Measurements from ENCODE around the gene FRMD3. TPM values are rescaled to one million over a fixed set of nuclear protein-coding genes. Genes with fewer than 3 reads are reported as not detected.

Gene FRMD3
- polyA plus RNA-seq, 1 donor from 2014 or later: 13.0 TPM

DNA sequence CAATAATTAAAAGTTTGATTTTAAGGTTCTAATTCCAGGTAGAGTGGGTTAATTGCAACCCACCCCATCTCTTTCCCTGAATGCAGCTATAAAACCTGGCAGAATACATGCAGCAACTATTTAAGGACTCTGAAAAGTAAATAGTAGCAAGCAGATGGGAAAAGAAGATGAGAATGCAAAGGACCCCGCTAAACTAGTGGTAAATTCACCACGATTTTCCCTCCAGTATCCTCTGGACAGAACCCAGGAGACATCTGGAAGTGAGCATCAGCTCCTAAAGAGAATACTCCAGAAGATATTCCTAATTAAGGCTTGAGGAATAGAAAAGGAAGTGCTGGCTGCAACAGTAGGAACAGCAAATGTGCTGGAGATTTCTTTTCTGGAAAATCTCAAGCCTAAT is 170.9 kb downstream of the FRMD3 start:
- Histone ChIP-seq H3K27me3 (ENCODE audit: insufficient read depth, low read depth, low read length) (no peaks in the 10 kb centered on the region), H3K27ac (ENCODE audit: low read length) (no peak overlapping the region), H3K9ac (ENCODE audit: low read length) (no peak overlapping the region), H3K4me3 (ENCODE audit: low read length) (no peak overlapping the region), H3K4me2 (ENCODE audit: low read length) (no peak overlapping the region), H3K9me3 (ENCODE audit: low read length) (no peaks in the 10 kb centered on the region), H3K36me3 (ENCODE audit: insufficient read depth, low read length) (no peaks in the 10 kb centered on the region), H4K20me1 (ENCODE audit: insufficient read depth) (no peaks in the 10 kb centered on the region), H3K9me2 (ENCODE audit: insufficient read depth, low read length) (no peaks in the 10 kb centered on the region), H2AFZ (ENCODE audit: low read depth, low read length) (no peak overlapping the region), H3K79me2 (replicated peaks; ENCODE audit: insufficient read depth, low read length) (no peaks in the 10 kb centered on the region), H3F3A (ENCODE audit: insufficient read depth, low read length, poor library complexity, severe bottlenecking) (no peaks in the 10 kb centered on the region)
- no peak for TF ChIP-seq SMC3 (conservative IDR thresholded peaks at IDR 0.05; ENCODE audit: poor library complexity)
- TF ChIP-seq EP300 (conservative IDR thresholded peaks at IDR 0.05; ENCODE audit: poor library complexity, severe bottlenecking): no peak
- no peak for TF ChIP-seq TAF1 (IDR thresholded peaks at IDR 0.05; ENCODE audit: low read depth)
- TF ChIP-seq, protein P1, sequence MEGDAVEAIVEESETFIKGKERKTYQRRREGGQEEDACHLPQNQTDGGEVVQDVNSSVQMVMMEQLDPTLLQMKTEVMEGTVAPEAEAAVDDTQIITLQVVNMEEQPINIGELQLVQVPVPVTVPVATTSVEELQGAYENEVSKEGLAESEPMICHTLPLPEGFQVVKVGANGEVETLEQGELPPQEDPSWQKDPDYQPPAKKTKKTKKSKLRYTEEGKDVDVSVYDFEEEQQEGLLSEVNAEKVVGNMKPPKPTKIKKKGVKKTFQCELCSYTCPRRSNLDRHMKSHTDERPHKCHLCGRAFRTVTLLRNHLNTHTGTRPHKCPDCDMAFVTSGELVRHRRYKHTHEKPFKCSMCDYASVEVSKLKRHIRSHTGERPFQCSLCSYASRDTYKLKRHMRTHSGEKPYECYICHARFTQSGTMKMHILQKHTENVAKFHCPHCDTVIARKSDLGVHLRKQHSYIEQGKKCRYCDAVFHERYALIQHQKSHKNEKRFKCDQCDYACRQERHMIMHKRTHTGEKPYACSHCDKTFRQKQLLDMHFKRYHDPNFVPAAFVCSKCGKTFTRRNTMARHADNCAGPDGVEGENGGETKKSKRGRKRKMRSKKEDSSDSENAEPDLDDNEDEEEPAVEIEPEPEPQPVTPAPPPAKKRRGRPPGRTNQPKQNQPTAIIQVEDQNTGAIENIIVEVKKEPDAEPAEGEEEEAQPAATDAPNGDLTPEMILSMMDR (IDR thresholded peaks at IDR 0.05; ENCODE audit: poor library complexity, severe bottlenecking): no peak
- TF ChIP-seq, protein P2, sequence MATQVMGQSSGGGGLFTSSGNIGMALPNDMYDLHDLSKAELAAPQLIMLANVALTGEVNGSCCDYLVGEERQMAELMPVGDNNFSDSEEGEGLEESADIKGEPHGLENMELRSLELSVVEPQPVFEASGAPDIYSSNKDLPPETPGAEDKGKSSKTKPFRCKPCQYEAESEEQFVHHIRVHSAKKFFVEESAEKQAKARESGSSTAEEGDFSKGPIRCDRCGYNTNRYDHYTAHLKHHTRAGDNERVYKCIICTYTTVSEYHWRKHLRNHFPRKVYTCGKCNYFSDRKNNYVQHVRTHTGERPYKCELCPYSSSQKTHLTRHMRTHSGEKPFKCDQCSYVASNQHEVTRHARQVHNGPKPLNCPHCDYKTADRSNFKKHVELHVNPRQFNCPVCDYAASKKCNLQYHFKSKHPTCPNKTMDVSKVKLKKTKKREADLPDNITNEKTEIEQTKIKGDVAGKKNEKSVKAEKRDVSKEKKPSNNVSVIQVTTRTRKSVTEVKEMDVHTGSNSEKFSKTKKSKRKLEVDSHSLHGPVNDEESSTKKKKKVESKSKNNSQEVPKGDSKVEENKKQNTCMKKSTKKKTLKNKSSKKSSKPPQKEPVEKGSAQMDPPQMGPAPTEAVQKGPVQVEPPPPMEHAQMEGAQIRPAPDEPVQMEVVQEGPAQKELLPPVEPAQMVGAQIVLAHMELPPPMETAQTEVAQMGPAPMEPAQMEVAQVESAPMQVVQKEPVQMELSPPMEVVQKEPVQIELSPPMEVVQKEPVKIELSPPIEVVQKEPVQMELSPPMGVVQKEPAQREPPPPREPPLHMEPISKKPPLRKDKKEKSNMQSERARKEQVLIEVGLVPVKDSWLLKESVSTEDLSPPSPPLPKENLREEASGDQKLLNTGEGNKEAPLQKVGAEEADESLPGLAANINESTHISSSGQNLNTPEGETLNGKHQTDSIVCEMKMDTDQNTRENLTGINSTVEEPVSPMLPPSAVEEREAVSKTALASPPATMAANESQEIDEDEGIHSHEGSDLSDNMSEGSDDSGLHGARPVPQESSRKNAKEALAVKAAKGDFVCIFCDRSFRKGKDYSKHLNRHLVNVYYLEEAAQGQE (IDR thresholded peaks at IDR 0.05; ENCODE audit: borderline replicate concordance): no peak
- no peak for TF ChIP-seq MXI1 (conservative IDR thresholded peaks at IDR 0.05; ENCODE audit: poor library complexity, severe bottlenecking)
- TF ChIP-seq POLR2AphosphoS5 (IDR thresholded peaks at IDR 0.05): no peak
- no peak for TF ChIP-seq RAD21 (conservative IDR thresholded peaks at IDR 0.05)
- no peak for TF ChIP-seq EZH2 (IDR thresholded peaks at IDR 0.05; ENCODE audit: borderline replicate concordance, insufficient read depth, low read length, poor library complexity, severe bottlenecking)

DNA sequence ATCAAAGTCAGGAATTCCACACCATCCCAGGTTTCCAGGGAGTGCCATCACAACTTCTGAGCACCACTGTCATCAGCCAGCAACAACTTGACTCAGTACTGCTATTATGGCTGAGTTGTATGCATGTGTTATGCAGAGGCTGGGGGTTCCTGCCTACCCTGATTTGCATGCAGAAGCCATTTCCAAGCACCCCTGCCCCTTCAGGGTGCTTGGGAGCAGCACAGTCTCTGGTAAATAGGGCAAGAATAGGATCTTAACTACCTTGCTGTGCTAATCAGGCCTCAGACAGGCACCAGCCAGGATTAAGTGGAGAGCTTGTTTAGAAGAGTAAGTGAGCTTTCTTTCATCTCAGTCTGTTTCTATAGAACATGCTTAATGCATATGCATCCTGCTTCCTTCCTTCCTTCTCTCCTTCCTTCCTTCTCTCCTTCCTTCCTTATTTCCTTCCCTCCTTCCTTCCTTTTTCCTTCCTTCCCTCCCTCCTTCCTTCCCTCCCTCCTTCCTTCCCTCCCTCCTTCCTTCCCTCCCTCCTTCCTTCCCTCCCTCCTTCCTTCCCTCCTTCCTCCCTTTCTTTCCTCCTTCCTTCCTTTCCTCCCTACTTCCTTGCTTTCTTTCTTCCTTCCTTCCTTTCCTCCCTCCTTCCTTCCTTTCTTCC is 175.7 kb downstream of the FRMD3 start:
- no peaks in the 10 kb centered on the region for H3K9me3 ChIP-seq (ENCODE audit: low read length)
- H3K9me2 ChIP-seq (ENCODE audit: insufficient read depth, low read length): no peaks in the 10 kb centered on the region
- H3K27me3 ChIP-seq (ENCODE audit: insufficient read depth, low read depth, low read length): no peaks in the 10 kb centered on the region
- no peak overlapping the region for H3K4me3 ChIP-seq (ENCODE audit: low read length)
- no peak overlapping the region for H3K9ac ChIP-seq (ENCODE audit: low read length)
- H4K20me1 ChIP-seq (ENCODE audit: insufficient read depth): no peaks in the 10 kb centered on the region
- TF ChIP-seq SMC3 (conservative IDR thresholded peaks at IDR 0.05; ENCODE audit: poor library complexity): no peak
- no peak for TF ChIP-seq EZH2 (IDR thresholded peaks at IDR 0.05; ENCODE audit: borderline replicate concordance, insufficient read depth, low read length, poor library complexity, severe bottlenecking)
- TF ChIP-seq, protein P2 (IDR thresholded peaks at IDR 0.05; ENCODE audit: borderline replicate concordance): no peak
- TF ChIP-seq EP300 (conservative IDR thresholded peaks at IDR 0.05; ENCODE audit: poor library complexity, severe bottlenecking): no peak
- TF ChIP-seq TAF1 (IDR thresholded peaks at IDR 0.05; ENCODE audit: low read depth): no peak
- TF ChIP-seq RAD21 (conservative IDR thresholded peaks at IDR 0.05): no peak
- no peak for TF ChIP-seq POLR2AphosphoS5 (IDR thresholded peaks at IDR 0.05)
- TF ChIP-seq, protein P1 (IDR thresholded peaks at IDR 0.05; ENCODE audit: poor library complexity, severe bottlenecking): no peak
- no peak for TF ChIP-seq MXI1 (conservative IDR thresholded peaks at IDR 0.05; ENCODE audit: poor library complexity, severe bottlenecking)
- H3K79me2 ChIP-seq (replicated peaks; ENCODE audit: insufficient read depth, low read length): no peaks in the 10 kb centered on the region
- H3K27ac ChIP-seq (ENCODE audit: low read length): no peak overlapping the region
- H3K4me2 ChIP-seq (ENCODE audit: low read length): no peak overlapping the region
- no peaks in the 10 kb centered on the region for H3F3A ChIP-seq (ENCODE audit: insufficient read depth, low read length, poor library complexity, severe bottlenecking)
- H2AFZ ChIP-seq (ENCODE audit: low read depth, low read length): no peak overlapping the region
- H3K36me3 ChIP-seq (ENCODE audit: insufficient read depth, low read length): no peaks in the 10 kb centered on the region

Data from neural cell (in vitro differentiated cells).